NCI-H1105 (cell line): ENCODE results near the gene MCF2L.
"Not testable (repeated sequence)": the region's sequence is repeated elsewhere in the genome, so short reads cannot be mapped to it uniquely, and the experiment has no call there.

ENCODE experiments used
- DNase-seq: peaks from one replicate; lab custom pipeline; 2025; lab: John Stamatoyannopoulos, UW

The MCF2L gene

GRCh38 chr13:113065406-113066141 is 96.6 kb downstream of the MCF2L start:
- no peak for DNase-seq

- no peak for DNase-seq
Measured at GRCh38 chr13:113066142-113066455, 97.1 kb downstream of the MCF2L start.

GRCh38 chr13:113066746-113067145 is 97.7 kb downstream of the MCF2L start:
- no peak for DNase-seq

GRCh38 chr13:113069861-113070805 is 101.1 kb downstream of the MCF2L start:
- no peak for DNase-seq

- DNase-seq: no peak
Measured at GRCh38 chr13:113070855-113071254, 101.8 kb downstream of the MCF2L start.

GRCh38 chr13:113072376-113072775 is 103.4 kb downstream of the MCF2L start:
- no peak for DNase-seq

- DNase-seq: no peak
Measured at GRCh38 chr13:113073942-113074341, 104.9 kb downstream of the MCF2L start.

- DNase-seq: no peak
Measured at GRCh38 chr13:113074401-113074800, 105.4 kb downstream of the MCF2L start.

- no peak for DNase-seq
Measured at GRCh38 chr13:113074876-113075275, 105.9 kb downstream of the MCF2L start.

GRCh38 chr13:113075711-113076110 is 106.7 kb downstream of the MCF2L start:
- DNase-seq: no peak

- no peak for DNase-seq
Measured at GRCh38 chr13:113076681-113077401, 107.8 kb downstream of the MCF2L start.

GRCh38 chr13:113077566-113077952 is 108.5 kb downstream of the MCF2L start:
- DNase-seq: no peak

GRCh38 chr13:113077953-113078901 is 109.2 kb downstream of the MCF2L start:
- no peak for DNase-seq

GRCh38 chr13:113078902-113079780 is 110.1 kb downstream of the MCF2L start:
- no peak for DNase-seq

GRCh38 chr13:113079781-113080080 is 110.7 kb downstream of the MCF2L start:
- DNase-seq: not testable (repeated sequence)

GRCh38 chr13:113080361-113080831 is 111.4 kb downstream of the MCF2L start:
- no peak for DNase-seq

- no peak for DNase-seq
Measured at GRCh38 chr13:113080901-113081521, 112.0 kb downstream of the MCF2L start.

- DNase-seq: no peak
Measured at GRCh38 chr13:113082198-113083021, 113.4 kb downstream of the MCF2L start.

GRCh38 chr13:113083022-113083373 is 114.0 kb downstream of the MCF2L start:
- DNase-seq: no peak
